NK-92 (cell line): Measurements from ENCODE around the gene MAP2K7.

Experiments used
- DNase-seq: peaks from one replicate; lab custom pipeline; 2025; ENCODE audit not compliant: unreplicated experiment; lab: John Stamatoyannopoulos, UW

The MAP2K7 gene

GRCh38 chr19:7918615-7919421, 15.1 kb downstream of the MAP2K7 start:
- no peak for DNase-seq

DNA sequence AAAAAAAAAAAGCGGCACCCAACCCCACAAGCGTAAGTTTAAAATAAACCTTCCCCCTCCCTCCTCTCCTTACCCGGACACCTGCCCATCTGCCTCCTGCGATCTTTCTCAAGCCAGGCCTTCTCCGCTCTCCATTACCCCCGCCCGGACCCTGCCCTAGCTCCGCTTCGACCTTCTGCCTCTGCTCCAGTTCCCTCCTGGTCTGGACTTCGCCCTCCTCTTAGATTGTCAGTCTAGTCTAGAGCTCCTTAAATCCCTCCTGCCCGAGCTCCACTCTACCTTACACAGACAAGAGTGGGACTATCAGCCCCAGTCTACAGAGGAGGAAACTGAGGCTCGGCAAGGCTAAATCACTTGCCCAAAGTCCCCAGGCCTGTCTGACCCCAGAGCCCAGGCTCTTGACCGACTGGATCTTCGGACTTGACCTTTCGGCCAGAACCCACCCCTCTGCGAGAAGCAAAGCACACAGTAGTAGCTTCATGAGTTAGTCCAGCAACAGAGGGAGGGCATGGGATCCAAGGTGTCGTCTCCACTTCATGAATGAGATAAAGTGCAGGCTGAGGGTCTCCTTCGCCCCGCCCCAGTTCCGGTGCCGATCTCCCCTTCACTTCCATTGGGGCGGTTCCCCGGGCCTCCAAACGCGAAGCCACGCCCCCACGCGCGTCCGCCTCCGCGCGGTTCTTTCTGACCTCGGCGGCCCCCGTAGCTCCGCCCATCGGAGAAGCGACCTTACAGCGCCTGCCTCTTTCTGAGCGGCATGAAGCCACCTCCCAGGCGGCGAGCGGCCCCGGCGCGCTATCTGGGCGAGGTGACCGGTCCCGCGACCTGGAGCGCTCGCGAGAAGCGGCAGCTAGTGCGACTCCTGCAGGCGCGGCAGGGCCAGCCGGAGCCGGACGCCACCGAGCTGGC, 16.2 kb downstream of the MAP2K7 start, which contains the start of gene SNAPC2:
TSS of gene SNAPC2 (plus strand) at position 729 of the 909 bp plus-strand sequence. CDS start at position 758, 29 bp downstream.
- peak; percentile 56 for DNase-seq

GRCh38 chr19:7920519-7921301, 17.0 kb downstream of the MAP2K7 start:
- peak; percentile 98 for DNase-seq

DNA sequence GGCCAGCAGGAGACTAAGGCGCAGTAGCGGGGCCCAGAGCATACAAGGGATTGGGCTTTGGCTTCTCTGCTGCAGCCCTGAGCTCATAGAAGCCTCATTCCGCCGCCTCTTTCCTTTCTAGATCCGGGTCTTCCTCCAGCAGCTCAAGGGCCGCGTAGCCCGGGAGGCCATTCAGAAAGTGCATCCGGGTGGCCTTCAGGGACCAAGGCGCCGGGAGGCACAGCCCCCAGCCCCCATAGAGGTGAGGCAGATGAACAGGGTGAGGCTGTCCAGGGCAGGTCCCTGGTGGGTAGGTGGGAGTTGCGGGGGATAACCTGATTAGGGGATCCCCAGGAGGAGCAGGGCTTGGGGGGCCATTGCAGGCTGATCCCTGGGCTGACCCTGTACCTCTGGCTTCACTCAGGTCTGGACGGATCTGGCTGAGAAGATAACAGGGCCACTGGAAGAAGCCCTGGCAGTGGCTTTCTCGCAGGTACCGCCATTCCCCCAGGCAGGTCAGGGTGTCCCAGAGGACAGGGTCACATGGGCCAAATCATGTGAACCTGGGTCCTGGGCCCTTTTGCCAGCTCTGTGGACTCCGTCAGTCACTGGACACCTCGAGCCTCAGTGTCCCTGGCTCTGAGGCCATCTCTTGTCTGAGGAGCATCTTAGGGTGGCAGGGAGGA, 17.8 kb downstream of the MAP2K7 start:
- DNase-seq, result no peak

DNA sequence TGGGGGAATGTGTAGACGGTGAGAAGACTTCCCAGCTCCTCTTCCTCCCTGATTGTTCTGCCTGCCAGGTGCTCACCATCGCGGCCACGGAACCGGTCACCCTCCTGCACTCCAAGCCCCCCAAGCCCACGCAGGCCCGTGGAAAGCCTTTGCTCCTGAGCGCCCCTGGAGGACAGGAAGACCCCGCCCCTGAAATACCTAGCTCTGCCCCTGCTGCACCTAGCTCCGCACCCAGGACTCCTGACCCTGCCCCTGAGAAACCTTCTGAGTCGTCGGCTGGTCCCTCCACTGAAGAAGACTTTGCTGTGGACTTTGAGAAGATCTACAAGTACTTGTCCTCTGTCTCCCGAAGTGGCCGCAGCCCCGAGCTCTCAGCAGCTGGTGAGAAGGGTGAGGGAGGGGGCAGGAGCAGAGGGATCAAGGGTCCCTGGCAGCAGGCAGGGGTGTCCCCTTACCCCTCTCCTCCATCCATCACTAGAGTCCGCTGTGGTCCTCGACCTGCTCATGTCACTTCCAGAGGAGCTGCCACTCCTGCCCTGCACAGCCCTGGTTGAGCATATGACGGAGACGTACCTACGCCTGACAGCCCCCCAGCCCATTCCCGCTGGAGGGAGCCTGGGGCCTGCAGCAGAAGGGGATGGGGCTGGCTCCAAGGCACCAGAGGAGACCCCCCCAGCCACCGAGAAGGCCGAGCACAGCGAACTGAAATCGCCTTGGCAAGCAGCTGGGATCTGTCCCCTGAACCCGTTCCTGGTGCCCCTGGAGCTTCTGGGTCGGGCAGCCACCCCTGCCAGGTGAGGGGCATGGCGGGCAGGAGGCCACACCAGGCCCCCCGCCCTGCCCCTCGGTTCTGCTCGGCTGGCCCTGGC, 18.5 kb downstream of the MAP2K7 start:
- no peak for DNase-seq

GRCh38 chr19:7922836-7923195, 19.1 kb downstream of the MAP2K7 start:
- DNase-seq, result no peak

DNA sequence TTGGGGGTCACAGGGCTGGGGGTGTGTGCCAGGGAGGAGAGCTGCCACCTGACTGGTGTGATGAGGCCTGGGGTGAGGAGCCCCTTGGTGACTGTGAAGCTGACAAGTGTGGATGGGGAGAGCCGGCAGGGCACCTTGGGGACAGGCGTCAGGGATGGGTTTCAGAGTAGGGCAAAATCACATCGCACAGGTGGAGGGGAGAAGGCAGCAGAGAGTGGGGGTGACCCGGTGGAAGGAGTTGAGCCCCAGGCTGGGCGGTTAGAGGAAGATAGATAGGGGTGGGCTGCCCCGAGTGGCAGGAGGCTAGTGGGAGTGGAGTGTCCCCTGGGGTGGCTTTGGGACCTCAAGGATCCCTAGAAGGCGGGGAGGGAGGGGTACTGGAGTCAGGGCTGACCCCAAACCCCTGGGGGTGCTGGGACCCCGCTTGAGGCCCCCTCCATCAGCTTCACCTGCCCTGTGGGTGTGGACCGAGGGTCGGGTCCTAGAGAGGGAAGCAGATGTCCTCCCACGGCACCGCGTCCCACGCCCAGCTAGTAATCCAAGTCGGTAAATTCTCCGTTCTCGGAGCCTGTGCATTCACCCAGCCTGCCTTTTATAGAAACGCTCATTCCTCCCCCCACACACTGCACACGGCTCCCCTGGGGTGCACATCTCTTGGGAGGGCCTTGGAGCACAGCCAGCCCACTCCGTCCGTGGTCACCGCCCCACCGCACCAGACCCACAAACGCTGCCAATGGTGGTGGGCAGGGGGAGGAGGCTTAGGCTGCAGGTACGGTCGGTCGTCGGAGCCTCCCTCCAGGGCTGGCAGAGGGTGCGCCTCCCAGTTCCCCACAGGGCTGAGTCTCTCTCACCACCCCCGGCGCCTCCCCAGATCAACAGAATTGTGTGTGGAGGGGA, 19.9 kb downstream of the MAP2K7 start:
- DNase-seq, result no peak

DNA sequence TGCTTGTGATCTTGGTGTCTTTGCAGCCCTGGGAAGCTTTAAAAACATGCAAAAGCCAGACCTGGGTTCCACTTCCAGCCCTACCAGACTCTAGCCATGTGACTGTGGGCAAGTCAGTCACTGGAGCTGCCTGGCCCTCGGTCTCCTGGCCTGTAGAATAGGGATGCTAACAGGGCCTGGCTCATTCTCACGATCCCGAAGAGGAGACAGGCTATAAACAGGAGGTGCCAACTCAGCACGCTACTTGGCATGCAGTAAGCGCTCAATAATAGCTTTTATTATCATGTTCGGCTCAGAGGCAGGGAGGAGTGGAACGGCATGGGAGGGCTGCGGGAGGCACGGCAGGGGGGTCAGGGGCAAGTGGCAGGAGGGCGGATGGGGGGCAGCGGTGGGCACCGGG, 20.6 kb downstream of the MAP2K7 start:
- no peak for DNase-seq

GRCh38 chr19:7924651-7925170, 21.0 kb downstream of the MAP2K7 start:
- DNase-seq, result no peak

GRCh38 chr19:7925171-7925851, 21.6 kb downstream of the MAP2K7 start:
- DNase-seq, result no peak

DNA sequence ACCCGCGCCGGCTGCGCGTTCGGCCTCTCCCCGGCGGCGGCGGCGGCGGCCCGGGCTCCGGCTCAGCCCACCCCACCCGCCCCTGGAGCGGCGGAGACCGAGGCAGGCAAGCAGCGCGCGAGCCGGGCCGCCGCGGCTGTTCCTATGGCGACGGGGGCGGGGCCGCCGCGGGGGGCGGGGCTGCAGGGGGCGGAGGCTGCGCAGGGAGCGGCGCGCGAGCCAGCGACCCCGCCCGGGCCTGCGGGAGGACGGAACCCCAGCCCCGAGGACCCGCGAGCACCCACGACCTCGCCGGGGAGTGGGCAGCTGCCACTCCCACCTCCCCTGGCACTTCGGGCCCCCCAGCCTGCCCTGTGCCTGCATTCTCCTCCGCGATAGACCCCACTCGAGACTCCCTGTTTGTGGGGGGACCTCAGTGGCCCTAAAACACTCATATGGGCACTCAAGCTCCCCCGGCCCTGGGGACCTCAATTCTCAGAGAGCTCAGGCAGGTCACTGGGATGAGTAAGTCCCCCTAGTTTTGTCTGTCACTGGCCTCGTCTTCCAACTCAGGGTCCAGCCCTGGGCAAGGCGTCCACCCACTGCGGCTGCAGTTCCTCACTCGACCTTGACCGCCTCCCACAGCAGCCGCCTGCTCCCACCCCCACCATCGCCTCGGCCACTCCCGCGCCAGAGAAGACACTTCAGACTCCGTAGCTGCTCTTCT, 22.5 kb downstream of the MAP2K7 start, which contains the start of gene CTXN1:
TSS of gene CTXN1 (minus strand) at position 115 of the 706 bp plus-strand sequence. CDS start 597 bp downstream, outside the sequence.
- DNase-seq, result no peak

- no peak for DNase-seq
These were observed 23.3 kb downstream of the MAP2K7 start for GRCh38 chr19:7926727-7927604.

DNA sequence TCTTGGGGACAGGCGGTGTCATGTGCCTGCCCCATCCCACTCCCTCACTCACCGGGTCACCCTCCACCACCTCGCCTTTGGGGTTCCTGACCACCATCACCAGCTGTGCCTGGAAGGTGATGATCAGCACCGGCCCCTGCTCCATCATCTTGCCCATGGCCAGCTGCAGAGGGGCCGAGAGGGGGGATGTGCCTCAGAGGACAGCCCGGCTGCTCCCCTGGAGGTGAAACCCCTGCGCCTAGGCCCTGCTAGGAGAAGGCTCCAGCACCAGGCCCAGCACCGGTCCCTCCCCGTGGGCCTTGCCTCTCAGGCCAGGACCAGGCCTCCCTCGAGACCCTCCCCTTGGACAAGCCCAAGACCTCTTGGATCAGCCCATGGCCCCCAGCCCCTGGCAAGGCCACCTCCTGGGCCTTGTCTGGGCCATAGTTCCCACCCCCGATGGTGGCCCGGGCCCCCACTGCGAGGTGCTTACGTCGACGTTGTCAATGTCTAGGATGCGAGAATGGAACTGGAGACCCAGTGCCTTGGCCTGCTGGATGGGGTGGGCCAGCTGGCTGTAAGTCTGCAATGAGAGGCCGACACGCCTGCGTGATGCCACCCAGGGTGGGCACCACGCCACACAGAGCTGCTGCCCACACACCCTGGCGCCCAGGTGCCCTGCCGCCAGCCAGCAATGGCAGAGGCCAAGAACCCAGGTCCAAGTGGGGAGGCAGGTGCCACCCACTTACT, 24.1 kb downstream of the MAP2K7 start:
- no peak for DNase-seq

- no peak for DNase-seq
These were observed 24.6 kb downstream of the MAP2K7 start for GRCh38 chr19:7928334-7928706.
